SK-N-SH treated with all-trans-retinoic acid at 6 μM for 48 hours (cell line): ENCODE results near the gene F2.

Experiments
- PATZ1 ChIP-seq: fragments of 250-450 bp; sonication (Bioruptor Pico); IDR thresholded peaks from 2 replicates; pipeline ENCODE4 v1.8.0; 2020; ENCODE audit warnings: mild to moderate bottlenecking, moderate library complexity, borderline replicate concordance
- ZC3H10 ChIP-seq: fragments of 250-450 bp; sonication (Bioruptor Pico); IDR thresholded peaks from 2 replicates; pipeline ENCODE4 v1.5.1; 2021; ENCODE audit warnings: mild to moderate bottlenecking, moderate library complexity
- ZFP3 ChIP-seq: fragments of 250-450 bp; sonication (Bioruptor Pico); IDR thresholded peaks from 2 replicates; pipeline ENCODE4 v1.5.0; 2020; ENCODE audit warnings: mild to moderate bottlenecking, moderate library complexity
- ZNF70 ChIP-seq: fragments of 450-650 bp; formaldehyde crosslinking; IDR thresholded peaks from 2 replicates; pipeline ENCODE4 v1.5.0; 2020; ENCODE audit warnings: mild to moderate bottlenecking, moderate library complexity

GRCh38 chr11:46718155-46719019, 626 bp upstream of the F2 start:
- TF ChIP-seq ZFP3 (CRISPR knock-in tag) (no peak), ZNF70 (CRISPR knock-in tag) (no peak), PATZ1 (CRISPR knock-in tag) (no peak), ZC3H10 (CRISPR knock-in tag) (no peak)
